Stimulated activated CD4-positive, alpha-beta T cell treated with anti-CD3 and anti-CD28 coated beads, Interleukin-1b, Interleukin-23, amount 100 ng/mL, for 1 hour (primary cell): ENCODE measurements around the gene PPM1D.

Experiments used
- DNase-seq, 2 donors: peaks; one replicate each; pipeline ENCODE4 v3.0.0-alpha.2; 2020; ENCODE audit warnings: low read depth in 2 of 2

PPM1D gene

DNA sequence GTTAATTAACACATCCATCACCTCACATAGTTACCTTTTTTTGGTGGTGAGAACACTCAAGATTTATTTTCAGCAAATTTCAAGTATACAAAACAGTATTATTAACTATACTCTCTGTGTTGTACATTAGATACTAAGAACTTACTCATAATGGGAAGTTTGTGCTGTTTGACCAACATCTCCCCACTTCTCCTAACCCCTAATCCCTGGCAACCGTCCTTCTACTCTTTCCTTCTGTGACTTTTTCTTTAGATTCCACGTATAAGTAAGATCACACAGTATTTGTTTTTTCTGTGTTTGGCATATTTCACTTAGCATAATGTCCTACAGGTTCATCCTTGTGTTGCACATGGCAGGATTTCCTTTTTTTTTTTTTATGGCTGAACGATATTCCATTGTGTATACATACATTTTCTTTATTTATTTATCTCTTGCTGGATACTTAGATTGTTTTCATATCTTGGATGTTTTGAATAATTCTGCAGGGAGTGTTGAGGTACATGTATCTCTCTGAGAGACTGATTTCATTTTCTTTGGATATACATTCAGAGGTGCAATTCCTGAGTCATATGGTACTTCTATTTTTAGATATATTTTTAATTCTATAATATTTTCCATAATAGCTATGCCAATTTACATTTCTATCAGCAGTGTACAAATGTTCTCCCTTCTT, 19.0 kb downstream of the PPM1D start:
- no peak for DNase-seq

DNA sequence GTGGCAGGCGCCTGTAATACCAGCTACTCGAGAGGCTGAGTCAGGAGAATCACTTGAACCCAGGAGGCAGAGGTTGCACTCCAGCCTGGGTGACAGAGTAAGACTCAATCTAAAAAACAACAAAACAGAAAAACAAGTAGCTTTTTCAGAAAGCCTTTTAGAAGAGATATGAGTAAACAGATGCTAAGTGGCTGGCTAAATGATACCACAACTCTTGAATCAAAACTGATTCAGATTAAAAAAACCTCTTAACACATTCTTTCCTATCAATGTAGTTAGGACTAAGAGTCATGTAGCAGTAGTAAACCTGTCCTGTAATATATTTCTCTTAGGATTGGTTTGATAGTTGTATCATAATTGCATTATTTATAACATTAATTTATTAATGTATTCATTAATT, 23.0 kb downstream of the PPM1D start:
- no peak for DNase-seq

DNA sequence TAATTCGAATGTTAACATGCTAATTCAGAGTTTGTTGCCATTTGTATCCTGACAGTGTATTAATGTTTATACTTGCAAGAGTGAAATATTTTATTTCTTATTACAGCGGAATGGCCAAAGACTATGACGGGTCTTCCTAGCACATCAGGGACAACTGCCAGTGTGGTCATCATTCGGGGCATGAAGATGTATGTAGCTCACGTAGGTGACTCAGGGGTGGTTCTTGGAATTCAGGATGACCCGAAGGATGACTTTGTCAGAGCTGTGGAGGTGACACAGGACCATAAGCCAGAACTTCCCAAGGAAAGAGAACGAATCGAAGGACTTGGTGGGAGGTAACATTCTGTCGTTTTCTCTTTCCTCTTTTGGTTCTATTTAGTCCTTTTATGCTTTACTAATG, 23.4 kb downstream of the PPM1D start:
- DNase-seq = no peak

DNA sequence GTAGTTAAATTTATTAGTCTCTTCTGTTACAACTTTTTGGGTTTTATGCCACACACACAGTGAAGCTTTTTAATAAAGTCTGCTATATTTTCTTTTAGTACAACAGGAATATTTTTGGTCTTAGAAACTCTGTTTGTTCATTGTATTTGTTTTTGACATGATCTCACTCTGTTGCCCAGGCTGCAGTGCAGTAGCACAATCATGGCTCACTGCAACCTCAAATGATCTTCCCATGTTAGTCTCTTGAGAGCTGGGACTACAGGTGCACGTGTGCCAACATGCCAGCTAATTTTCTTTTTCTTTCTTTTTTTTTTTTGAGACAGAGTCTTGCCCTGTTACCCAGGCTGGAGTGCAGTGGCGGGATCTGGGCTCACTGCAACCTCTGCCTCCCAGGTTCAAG, 27.1 kb downstream of the PPM1D start:
- DNase-seq = no peak

DNA sequence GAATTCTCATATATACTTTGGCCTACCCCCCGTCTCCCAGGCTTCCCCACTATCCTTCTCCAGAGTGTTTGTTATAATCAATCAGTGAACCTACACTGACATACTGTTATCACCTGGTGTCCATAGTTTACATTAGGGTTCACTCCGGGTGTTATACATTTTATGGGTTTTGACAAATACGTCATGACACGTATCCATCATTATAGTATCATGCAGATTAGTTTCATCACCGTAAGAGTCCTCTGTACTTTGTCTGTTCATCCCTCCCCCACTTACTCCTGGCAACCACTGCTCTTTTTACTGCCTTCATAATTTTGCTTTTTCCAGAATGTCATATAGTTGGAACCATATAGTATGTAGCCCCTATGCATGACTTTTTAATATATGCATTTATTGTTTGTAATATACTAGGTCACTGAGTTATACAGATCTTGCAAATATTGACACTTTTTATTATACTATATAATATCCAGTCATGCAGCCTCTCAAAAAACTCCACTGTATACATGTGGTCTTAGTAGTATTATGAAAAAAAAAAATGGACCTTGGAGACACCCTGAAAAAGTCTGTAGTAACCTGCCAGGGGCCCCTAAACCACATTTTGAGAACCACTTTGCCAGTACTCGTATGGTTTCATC, 28.4 kb downstream of the PPM1D start:
- no peak for DNase-seq

DNA sequence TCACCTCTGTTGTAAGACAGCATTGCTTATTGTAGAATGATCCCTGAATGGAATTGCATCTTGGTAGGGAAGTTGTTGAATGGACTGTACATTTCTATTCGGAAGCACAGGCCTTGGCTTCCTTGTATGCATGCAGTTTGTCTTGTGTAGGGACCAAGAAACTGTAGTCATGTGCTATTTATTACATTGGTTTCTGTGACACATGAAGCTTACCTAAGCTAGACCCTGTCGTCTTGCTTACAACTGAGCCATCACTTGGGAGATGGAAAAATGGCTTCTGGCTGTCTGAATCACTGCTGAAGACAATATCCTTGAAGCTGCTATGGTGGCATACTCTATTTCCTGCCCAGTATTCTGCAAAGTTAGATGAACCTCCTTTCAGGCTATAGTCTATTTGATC, 29.1 kb downstream of the PPM1D start:
- DNase-seq = no peak

DNA sequence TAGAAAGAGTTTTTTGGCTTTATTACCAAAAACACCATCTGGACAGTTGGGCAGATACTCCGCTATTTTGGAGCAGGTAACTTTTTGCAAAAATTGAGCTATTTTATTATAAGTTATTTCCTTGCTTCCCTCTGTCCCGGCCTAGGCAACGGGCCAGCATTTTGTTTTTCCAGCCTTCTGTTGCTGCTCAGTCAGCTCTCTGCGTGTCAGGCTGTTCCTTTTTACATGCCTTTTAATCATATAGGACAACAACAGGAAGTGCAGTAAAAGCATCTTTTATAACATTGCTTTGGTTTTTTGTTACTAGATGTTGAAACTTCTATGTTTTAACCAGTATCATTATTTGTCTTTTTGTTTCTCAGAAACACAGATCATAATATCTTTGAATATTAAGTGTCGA, 30.4 kb downstream of the PPM1D start:
- no peak for DNase-seq

DNA sequence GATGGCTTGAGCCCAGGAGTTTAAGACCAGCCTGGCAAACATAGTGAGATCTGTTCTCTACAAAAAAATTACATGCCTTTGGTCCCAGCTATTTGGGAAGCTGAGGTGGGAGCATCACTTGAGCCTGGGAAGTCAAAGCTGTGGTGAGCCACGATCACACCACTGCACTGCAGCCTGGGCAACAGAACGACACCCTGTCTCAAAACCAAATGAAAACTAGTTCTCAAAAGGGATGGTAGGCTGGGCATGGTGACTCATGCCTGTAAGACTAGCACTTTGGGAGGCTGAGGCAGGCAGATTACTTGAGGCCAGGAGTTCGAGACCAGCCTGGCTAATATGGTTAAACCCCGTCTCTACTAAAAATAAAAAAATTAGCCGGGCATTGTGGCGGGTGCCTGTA, 31.1 kb downstream of the PPM1D start:
- no peak for DNase-seq

DNA sequence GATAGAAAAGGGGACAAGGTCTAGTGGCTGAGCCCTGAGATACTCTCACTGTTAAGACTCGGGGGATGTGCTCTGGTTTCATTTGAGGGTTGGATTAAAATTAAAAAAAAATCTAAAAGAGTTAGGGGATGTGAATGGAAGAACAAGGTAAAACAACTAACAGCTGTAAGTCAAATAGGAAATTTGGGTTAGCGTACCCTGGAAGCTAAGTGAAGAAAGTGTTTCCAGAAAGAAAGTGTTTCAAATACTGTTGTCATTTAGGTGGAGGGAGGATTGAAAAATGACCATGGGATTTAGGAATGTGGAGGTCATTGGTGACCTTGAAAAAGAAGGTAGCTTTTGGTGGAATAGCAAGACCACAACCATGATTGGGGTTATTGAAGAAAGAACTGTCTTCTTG, 37.7 kb downstream of the PPM1D start:
- no peak for DNase-seq

DNA sequence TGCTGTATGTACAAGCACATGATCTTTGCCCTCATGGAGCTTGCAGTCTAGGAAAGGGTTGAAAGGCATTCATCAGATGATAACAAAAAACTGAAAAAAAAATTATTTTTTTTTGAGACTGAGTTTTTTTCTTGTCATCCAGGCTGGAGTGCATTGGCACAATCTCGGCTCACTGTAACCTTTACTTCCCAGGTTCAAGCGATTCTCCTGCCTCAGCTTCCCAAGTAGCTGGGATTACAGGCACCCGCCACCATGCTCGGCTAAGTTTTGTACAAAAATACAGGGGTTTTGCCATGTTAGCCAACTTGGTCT, 39.0 kb downstream of the PPM1D start:
- no peak for DNase-seq

DNA sequence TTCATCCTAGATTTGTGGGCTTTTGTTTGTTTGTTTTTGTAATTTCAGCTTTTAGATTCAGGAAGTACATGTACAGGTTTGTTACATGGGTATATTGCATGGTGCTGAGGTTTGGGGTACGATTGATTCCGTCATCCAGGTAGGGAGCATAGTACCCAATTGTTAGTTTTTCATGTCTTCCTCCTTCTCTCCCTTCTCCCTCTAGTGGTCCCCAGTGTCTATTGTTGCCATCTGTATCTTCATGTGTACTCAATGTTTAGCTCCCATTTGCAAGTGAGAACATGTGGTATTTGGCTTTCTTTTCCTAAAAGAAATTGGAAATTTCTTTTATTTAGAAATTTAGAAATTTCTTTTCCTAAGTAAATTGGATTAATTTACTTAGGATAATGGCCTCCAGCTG, 40.5 kb downstream of the PPM1D start:
- no peak for DNase-seq

DNA sequence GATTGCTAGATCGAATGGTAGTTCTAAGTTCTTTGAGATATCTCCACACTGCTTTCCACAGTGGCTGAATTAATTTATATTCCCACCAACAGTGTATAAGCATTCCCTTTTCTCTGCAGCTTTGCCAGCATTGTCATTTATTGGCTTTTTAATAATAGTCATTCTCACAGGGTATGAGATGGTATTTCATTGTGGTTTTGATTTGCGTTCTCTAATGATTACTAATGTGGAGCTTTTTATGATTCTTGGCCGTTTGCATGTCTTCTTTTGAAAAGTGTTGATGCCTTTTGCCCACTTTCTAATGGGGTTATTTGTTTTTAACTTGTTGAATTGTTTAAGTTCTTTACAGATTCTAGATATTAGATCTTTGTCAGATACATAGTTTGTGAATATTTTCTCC, 41.1 kb downstream of the PPM1D start:
- DNase-seq = no peak

DNA sequence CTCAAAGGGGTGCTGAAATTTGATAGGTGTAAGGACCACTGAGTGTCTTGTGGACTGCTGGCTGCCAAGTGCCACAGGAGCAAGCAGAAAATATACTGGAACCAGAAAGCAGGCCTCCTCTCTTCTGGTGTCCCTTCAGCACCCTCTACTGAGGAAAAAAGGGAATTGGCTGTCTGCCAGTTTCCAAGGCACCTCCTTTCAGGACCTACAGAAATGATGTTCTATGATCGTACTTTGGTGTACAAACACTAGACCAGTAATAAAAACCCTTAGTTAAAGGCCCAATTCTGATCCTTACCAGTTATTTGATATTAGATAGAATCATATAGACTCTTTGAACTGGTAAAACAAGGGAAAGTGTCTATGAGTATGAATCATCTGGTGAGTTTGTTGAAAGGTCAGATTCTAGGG, 41.8 kb downstream of the PPM1D start:
- peak in 1 of 2 donors; percentile 2 for DNase-seq

DNA sequence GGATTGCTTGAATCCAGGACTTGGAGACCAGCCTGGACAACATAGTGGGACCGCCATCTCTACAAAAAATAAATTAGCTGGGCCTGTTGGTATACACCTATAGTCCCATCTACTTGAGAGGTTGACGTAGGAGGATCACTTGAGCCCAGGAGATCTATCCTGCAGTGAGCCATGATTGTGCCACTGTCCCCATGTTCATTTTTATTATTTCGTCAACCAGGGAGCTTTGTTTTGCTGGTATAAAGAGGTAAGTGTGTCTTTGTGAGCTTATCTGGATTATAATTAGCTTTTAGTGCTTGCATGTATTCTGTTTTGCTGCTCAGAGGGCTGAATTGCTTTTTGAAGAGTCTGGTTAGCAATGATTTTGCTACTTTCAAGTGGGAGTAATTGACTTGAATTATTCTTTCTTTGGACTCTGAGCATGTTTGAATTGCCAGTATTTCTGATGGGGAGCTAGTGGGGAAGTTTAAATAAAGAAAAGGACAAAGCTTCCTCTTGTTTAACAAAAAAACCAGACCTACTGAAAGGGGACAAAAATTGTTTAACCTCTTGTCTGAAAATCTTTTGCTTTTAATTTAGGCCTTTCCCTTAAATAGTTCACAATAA, 46.0 kb downstream of the PPM1D start:
- no peak for DNase-seq

DNA sequence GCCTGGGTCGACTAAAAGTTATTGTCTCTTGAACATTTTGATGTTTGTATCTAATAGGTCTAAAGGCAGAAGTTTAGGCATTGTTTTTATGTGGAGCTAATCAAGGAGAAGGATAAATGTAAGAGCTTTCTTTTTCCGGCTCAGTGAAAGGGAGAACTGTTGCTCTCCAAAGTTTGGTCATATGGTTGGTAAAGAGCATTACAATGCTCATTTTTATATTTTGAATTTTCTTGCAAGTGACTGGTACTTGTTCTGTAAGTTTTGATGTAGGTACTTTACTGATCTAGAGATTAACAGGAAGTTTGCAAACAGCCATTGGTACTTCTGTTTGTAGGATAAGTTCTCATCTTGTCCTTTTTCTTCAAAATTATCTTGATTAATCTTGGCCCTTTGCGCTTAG, 46.7 kb downstream of the PPM1D start:
- DNase-seq = no peak

DNA sequence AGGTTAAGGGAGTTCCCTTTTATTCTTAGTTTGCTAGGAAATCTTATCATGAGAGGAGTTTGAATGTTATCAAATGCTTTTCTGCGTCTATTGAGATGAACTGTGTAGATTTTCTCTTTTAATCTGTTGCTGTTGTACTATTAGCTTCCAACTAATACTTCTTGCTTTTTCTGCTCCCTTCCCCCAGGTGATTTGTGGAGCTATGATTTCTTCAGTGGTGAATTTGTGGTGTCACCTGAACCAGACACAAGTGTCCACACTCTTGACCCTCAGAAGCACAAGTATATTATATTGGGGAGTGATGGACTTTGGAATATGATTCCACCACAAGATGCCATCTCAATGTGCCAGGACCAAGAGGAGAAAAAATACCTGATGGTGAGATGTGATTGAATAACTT, 47.7 kb downstream of the PPM1D start:
- no peak for DNase-seq

DNA sequence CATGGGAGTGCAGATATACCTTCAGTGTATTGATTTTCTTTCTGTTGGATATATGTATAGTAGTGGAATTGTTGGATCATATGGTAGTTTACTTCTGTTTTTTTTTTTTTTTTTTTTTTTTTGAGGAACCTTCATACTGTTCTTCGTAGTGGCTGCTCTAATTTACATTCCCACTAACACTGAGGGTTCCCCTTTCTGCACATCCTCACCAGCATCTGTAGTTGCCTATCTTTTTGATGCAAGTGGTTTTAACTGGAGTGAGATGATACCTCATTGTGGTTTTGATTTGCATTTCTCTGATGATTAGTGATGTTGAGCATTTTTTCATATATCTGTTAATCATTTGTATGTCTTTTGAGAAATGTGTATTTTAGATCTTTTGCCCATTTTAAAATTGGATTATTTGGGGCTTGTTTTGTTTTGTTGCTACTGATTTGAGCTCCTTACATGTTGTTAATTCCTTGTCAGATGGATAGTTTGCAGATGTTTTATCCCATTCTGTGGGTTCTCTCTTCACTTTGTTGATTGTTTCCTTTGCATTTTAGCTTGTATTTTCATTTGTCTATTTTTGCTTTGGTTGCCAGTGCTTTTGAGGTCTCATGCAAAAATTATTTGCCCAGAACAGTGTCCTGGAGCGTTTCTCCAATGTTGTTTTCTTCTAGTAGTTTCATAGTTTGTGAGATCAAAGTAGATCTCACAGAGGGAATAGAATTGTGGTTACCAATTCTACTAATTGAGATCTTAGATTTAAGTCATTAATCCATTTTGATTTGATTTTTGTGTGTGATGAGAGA, 52.7 kb downstream of the PPM1D start:
- DNase-seq = no peak

DNA sequence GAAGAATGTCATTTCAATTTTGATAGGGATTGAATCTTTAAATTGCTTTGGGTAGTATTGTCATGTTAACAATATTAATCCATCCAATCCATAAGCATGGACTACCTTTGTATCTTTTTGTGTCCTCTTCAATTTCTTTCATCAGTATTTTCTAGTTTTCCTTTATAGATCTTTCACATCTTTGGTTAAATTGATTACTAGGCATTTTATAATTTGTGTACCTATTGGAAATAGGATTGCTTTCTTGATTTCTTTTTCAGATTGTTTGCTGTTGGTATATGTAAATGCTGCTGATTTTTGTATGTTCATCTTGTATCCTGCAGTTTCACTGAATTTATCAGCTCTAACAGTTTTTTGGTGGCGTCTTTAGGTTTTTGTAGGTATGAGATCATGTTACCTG, 53.6 kb downstream of the PPM1D start:
- no peak for DNase-seq

DNA sequence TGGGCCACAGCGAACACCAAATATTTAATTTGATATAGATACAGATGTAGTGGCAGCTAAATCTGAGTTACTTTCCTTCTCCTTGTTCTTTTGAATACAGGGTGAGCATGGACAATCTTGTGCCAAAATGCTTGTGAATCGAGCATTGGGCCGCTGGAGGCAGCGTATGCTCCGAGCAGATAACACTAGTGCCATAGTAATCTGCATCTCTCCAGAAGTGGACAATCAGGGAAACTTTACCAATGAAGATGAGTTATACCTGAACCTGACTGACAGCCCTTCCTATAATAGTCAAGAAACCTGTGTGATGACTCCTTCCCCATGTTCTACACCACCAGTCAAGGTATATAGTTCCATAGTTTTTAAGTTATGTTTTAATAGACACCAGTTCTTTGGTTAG, 56.5 kb downstream of the PPM1D start:
- DNase-seq = no peak

DNA sequence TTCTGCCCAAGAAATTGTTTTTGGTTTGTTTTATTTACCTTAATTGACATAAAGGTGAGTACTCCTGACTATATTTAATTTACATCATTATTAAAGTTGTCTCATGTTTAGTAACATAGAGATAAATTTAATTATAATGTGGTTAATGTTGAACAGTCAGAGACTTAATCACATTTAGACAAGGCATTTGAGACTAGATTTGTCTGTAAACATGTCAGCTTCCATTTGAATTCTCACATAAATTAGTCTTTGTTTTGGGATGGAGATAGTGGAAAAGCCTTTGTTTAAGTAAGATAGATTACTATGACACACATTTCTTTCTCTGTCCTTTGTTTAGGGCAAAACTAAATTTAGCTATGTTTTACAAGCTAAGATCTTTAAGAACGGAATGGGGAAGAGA, 59.2 kb downstream of the PPM1D start:
- DNase-seq = no peak

DNA sequence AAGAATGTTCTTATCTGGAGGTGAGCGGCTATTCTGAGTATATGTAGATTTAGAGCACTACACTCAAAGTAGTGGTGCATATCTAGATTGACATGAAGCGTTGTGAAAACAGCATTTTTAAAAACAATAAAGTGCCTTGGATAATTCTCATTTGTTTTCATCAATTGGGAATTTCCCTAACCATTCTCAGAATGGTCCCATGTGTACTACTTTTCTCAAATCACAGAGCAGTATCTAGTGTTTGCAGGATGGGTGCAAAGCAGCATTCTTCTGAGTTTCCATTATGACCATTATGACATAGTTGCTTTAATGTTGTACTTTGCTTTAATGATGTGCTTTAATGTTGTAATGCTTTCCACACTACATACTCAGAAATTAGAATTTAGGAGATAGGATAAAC, 61.5 kb downstream of the PPM1D start:
- no peak for DNase-seq

DNA sequence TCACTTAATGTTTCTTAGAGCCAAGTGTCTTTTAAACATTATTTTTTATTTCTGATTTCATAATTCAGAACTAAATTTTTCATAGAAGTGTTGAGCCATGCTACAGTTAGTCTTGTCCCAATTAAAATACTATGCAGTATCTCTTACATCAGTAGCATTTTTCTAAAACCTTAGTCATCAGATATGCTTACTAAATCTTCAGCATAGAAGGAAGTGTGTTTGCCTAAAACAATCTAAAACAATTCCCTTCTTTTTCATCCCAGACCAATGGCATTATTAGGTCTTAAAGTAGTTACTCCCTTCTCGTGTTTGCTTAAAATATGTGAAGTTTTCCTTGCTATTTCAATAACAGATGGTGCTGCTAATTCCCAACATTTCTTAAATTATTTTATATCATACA, 64.0 kb downstream of the PPM1D start:
- no peak for DNase-seq

DNA sequence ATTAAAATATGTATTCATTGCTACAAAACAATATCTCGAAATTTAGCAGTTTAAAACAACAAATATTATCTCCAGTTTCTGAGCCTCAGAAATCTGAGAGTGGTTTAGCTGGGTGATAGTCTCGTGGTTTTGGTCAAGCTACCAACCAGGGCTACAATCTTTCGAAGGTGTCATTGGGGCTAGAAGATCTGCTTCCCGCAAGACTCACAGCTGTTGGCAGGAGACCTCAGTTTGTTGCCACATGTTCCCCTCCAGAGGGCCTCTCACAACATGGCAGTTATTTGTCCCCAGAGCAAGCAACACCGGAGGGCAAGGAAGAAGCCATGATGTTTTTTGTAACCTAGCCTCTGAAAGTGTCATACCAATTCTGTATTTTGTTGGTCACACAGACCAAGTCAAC, 65.6 kb downstream of the PPM1D start:
- DNase-seq = no peak
